A673 (cell line): ENCODE data around the gene KIF2C. TPM values are rescaled to one million over a fixed set of nuclear protein-coding genes. Genes with fewer than 3 reads are reported as not detected.

Source experiments
- BruUV-seq: library from RNA; stranded (reverse); fragments of 400-500 nt; replicated peaks from 2 replicates; lab custom pipeline; 2021; lab: Mats Ljungman, UMichigan
- CTCF ChIA-PET: fragments of 300-600 bp; sonication (Branson Sonifier 250); formaldehyde crosslinking; loops from one replicate; lab custom pipeline; 2022; ENCODE audit warnings: antibody characterized with exemption; lab: Charles Lee
- POLR2A ChIA-PET: fragments of 300-600 bp; sonication (Branson Sonifier 250); formaldehyde crosslinking; loops from one replicate; lab custom pipeline; 2022; ENCODE audit warnings: antibody characterized with exemption; ENCODE audit not compliant: low non-redundant PET; lab: Charles Lee
- DNase-seq: peaks from one replicate; pipeline ENCODE4 v3.0.0-alpha.2; 2015; ENCODE audit warnings: low spot score
- H3K27ac ChIP-seq: fragments of 200-600 bp; sonication (generic); 2 replicates; pipeline ENCODE4 v1.5.1; 2016; ENCODE audit warnings: mixed run types, low read depth, mild to moderate bottlenecking, mixed read lengths, antibody characterized with exemption, low read length; ENCODE audit not compliant: poor library complexity, severe bottlenecking
- H3K27me3 ChIP-seq: fragments of 200-600 bp; sonication (generic); replicated peaks from 2 replicates; pipeline ENCODE4 v1.6.1; 2017; ENCODE audit warnings: mixed run types, low read depth, mild to moderate bottlenecking, mixed read lengths, antibody characterized with exemption, low read length; ENCODE audit not compliant: insufficient read depth, poor library complexity
- H3K36me3 ChIP-seq: fragments of 200-600 bp; sonication (generic); 2 replicates; pipeline ENCODE4 v1.6.1; 2016; ENCODE audit warnings: mixed run types, mild to moderate bottlenecking, mixed read lengths, antibody characterized with exemption, low read length; ENCODE audit not compliant: insufficient read depth, poor library complexity, severe bottlenecking
- H3K4me1 ChIP-seq: fragments of 200-600 bp; sonication (generic); 2 replicates; pipeline ENCODE4 v1.6.1; 2017; ENCODE audit warnings: mixed run types, mild to moderate bottlenecking, mixed read lengths, antibody characterized with exemption, low read length; ENCODE audit not compliant: insufficient read depth, poor library complexity, severe bottlenecking
- H3K4me3 ChIP-seq: fragments of 200-600 bp; sonication (generic); 2 replicates; pipeline ENCODE4 v1.5.1; 2016; ENCODE audit warnings: low read depth, mixed run types, mild to moderate bottlenecking, mixed read lengths, low read length; ENCODE audit not compliant: poor library complexity, severe bottlenecking
- H3K9me3 ChIP-seq: fragments of 200-600 bp; sonication (generic); 2 replicates; pipeline ENCODE4 v1.6.1; 2016; ENCODE audit warnings: mixed run types, low read depth, mild to moderate bottlenecking, mixed read lengths, antibody characterized with exemption, low read length; ENCODE audit not compliant: poor library complexity, severe bottlenecking
- CTCF ChIP-seq: fragments of 300-800, 200-600 bp; sonication (generic); conservative IDR thresholded peaks from 2 replicates; pipeline ENCODE4 v1.5.1; 2017; ENCODE audit warnings: low read depth, mild to moderate bottlenecking, antibody characterized with exemption, low read length, moderate library complexity, mixed read lengths
- EZH2 ChIP-seq: fragments of 200-600 bp; sonication (generic); IDR thresholded peaks from 2 replicates; pipeline ENCODE4 v1.6.1; 2017; ENCODE audit warnings: borderline replicate concordance, low read depth, mild to moderate bottlenecking, mixed read lengths, antibody characterized with exemption, low read length; ENCODE audit not compliant: poor library complexity, severe bottlenecking
- intact Hi-C: fragments of 100-400 bp; cut with micrococcal nuclease; formaldehyde crosslinking; loops from one replicate; pipeline ENCODE4 v1.10.0; 2022; ENCODE audit not compliant: unreplicated experiment
- total RNA-seq: library from RNA; stranded (reverse); gene quantifications from 2 replicates; pipeline ENCODE4 v1.2.3, GENCODE V29; 2021

KIF2C gene
- total RNA-seq, 1 experiment from 2014 or later: 127 TPM

GRCh38 chr1:44701141-44701573 lies 38.5 kb upstream of the KIF2C start:
- no peak overlapping the region for H3K27ac ChIP-seq
- DNase-seq: no peak
- H3K4me1 ChIP-seq: no peaks in the 10 kb centered on the region
- ChIA-PET POLR2A (no interaction called here), CTCF (interaction anchor here (0.6 kb wide), 1 partner anchor 14 kb away, joined by 4 read pairs; no protein-coding TSS in a partner anchor)
- TF ChIP-seq EZH2 (no peak), CTCF (no peak)
- no peak overlapping the region for H3K4me3 ChIP-seq
- no peaks in the 10 kb centered on the region for H3K36me3 ChIP-seq
- intact Hi-C loops: no loop called here
- H3K27me3 ChIP-seq: no peaks in the 10 kb centered on the region
- no peaks in the 10 kb centered on the region for H3K9me3 ChIP-seq
- BruUV-seq: no TSS peak

GRCh38 chr1:44705470-44705869 lies 34.2 kb upstream of the KIF2C start:
- CTCF ChIA-PET: no interaction called here
- H3K9me3 ChIP-seq: no peaks in the 10 kb centered on the region
- no peaks in the 10 kb centered on the region for H3K4me1 ChIP-seq
- no peak for DNase-seq
- no peak overlapping the region for H3K27ac ChIP-seq
- TF ChIP-seq EZH2 (no peak), CTCF (no peak)
- BruUV-seq: no TSS peak
- H3K4me3 ChIP-seq: no peak overlapping the region
- POLR2A ChIA-PET: no interaction called here
- intact Hi-C loops: no loop called here
- no peaks in the 10 kb centered on the region for H3K36me3 ChIP-seq
- no peaks in the 10 kb centered on the region for H3K27me3 ChIP-seq

GRCh38 chr1:44705938-44706337 lies 33.7 kb upstream of the KIF2C start:
- no peaks in the 10 kb centered on the region for H3K36me3 ChIP-seq
- POLR2A ChIA-PET: no interaction called here
- no peaks in the 10 kb centered on the region for H3K9me3 ChIP-seq
- CTCF ChIA-PET: no interaction called here
- intact Hi-C loops: no loop called here
- no peak for DNase-seq
- no peak overlapping the region for H3K4me3 ChIP-seq
- TF ChIP-seq EZH2 (no peak), CTCF (no peak)
- BruUV-seq: no TSS peak
- H3K4me1 ChIP-seq: no peaks in the 10 kb centered on the region
- H3K27ac ChIP-seq: no peak overlapping the region
- H3K27me3 ChIP-seq: no peaks in the 10 kb centered on the region
